NCI-H1417 treated with DMSO at 0.1 percent for 48 hours (cell line): ENCODE measurements around the gene SP3.

Experiments
- DNase-seq: peaks from one replicate; lab custom pipeline; 2025; lab: John Stamatoyannopoulos, UW

Gene SP3

DNA sequence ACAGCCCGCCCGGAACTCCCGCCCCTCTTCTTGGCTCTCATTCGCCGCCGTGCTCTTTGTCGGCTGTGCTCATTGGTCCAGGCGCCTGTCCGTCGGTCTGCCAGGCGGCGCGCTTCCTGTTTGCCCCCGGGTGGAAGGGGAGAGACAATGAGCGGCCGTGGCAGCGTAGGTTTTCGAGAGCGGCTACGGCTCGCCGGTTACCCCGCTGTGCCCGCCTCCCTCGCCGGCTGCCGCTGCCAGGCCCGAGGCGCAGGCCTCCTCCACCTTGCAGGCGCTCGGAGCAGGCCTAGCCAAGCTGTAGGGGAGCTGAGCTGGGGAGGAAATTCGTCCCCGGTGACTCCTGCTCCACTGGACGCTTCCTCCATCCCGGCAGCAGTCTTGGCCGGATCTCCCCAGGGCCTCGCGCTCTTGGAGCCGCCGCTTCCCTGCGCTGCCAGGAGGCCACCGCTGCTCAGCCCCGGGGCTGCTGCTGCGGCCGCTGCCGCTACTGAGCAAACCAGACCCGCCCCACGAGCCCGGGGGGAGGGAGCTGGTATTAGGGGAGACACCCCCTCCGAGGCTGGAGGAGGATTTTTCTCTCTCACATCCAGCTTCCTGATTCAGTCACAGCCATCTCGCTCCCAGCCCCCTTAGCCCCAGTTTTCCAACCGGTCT is at the start of gene SP3:
Gene SP3, minus strand, starts transcription at position 2 of the 654 bp plus-strand sequence. CDS start 202 bp downstream, outside the sequence.
- DNase-seq: no peak

DNA sequence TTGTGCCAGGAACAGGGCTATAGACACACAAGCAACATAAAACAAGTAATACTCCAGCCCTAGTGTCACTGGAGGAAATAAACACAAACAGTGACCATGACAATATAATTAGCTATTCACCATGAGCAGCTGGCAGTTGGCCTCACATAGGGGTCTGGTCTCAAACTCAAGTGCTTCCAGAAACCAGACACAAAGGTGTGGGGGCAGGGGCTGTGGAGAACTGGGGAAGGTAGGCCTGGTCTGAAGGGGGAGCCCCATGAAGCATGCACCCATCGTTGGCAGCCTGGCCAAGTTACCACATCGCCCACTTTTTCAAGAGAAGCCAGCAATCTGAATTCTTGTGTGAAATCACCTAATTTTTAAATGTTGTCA is 49.5 kb upstream of the SP3 start:
- DNase-seq: no peak

DNA sequence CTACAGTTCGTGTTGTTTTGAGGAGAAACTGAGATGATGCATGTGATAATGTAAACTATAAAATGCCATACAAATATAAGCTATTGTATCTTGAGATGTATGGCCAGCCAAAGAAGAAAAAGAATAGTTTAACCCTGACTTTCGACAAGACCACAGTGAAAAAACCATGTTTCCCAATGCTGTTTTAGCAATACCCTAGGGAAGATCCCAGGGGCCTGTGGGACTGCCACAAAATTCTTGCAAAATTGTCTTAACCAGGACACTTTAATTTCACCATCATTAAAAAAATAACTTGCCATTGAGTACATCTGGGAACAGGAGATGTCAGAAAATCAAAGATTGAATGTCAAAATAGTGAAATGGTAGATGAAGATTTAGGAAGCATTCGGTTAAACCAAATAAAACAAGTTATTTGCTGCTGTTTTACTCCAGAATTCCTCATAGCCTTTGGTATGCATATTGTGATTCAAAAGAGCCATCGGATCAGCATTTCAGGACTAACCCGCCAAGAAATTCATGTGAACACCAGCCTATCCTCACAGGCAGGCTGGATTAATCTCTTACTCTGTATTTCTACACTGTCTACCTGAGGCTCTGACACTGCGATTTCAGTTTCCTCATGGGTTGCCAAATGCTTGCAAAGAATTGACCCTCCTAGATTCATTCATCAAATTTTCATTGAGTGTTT is 49.0 kb upstream of the SP3 start:
- DNase-seq: no peak

DNA sequence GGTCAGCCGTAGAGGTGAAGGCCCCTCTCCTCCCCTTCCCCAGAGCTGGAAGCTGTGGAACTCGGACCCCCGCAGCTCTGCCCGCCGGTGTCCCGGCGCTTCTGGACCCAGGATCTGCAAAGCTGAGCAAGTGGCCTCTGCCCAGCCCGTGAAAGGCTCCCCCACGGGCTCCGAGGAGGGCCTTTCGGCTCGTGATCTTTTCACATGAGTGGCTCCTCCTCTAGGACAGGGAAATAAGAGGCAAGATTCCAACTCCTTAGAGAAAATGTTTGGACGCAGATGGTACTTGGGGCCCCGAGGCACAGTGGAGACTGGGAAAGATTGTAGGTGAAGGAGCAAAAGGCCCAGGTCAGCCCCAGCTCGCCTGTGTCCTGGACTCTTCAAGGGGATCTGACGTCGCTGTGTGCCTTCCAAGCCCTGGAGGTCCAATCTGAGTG is 48.2 kb upstream of the SP3 start:
- no peak for DNase-seq

DNA sequence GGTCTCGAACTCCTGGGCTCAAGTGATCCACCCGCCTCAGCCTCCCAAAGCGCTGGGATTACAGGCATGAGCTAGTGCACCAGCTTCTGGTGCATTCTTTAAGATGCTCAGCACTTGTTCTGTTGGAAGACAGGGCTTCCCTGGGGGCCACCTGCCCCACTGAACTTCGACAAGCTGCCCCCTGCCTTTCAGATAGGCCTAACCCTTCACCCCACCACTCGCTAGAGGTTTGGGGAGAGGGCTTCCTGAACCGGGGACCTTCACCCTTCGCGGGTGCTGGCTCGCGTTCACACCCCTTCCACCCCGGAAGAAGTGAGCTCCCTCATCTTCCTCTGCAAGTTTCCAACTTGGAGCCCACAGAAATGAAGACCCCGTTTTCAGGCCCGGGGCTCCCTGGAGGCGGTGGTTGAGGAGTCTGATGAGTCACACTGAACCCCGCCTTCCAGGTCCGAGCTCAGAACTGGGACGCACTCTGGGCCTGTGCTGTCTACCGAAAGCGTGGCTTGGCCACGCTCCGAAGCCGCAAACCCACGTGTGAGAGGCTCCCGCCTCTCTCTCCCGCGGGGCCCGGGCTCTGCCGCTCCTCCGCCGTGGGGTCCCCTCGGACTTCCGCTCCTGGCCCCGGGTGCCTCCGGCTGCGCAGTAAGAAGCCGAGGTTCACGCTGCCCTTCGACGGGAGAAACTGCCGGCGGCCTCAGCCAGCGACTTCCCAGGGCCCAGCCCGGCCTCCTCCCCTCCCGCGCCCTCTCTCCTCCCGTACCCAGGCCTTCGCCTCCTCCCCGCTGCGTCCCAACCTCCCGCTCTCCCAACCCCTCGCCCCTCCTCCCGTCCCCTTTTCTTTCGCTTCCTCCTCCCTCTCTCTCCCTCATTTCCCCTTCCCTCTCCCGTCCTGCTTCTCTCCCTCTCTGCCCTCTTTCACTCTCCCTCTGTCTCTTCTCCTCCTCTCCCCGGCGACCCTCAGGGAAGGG is 47.5 kb upstream of the SP3 start:
- no peak for DNase-seq

DNA sequence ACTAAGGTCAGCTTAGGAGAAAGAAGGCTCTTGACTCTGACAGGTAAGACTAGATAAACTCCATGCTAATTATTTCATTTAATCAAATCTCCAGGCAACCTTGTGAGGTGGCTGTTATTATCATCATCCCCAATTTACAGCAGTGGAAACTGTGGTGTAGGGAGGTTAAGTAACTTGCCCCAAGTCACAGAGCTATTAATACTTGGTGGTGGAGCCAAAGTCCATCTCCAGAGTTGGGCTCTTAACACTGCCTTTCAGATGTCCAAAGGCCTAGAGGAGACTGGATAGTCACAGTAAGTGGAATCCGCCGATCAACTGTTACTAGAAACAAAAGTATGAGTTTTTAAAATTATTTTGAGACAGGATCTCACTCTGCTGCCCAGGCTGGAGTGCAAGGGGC is 46.6 kb upstream of the SP3 start:
- no peak for DNase-seq

DNA sequence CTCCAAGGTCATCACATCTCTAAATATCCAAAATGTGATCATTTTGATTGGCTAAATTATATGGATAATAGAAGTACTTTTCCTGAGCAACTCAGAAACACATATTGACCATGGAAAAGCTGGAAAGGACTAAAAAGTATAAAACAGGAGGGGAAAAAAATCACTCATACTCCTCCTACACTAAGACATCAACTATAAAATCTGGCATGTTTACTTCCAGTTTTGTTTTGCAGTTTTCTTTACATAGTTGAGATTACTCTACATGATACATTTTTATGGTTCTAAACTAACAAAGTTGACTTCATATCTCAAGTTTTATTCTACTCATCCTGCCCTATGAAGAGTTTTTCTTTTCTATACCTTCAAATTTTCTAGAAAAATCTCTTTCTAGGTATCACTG is 46.0 kb upstream of the SP3 start:
- DNase-seq: no peak

DNA sequence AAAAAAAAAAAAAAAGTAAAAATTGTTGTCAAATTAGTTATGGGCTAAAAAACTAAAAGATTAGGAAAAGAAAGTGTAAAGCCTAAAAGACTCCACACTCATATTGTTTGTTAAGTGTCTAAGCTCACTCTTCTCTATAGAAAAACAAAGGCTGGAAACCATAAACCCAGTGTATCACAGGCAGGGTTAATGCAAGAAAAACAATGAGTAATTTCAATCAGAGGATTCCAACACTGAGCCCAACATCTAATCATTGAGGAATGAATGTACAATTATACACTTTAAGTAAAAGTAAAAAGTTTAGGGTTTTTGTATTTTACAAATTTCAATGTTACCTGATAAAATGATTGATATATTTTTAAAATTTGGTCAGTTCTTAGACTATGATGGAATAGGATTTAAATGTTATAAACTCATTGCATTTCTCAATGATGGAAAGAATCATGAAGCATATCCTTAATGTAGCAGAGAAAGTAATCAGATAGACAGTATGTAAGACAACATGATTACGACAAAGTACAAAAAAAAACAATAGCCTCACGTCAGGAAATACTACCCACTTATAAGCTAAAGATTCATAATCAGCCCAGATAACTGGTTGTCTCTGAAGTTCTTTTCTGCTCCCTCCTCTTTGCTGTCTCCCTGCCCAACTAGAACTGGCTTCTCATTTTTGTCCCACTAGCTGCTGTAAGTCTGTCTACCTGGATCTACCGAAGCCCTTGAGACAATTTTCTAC is 44.5 kb upstream of the SP3 start:
- DNase-seq: no peak

DNA sequence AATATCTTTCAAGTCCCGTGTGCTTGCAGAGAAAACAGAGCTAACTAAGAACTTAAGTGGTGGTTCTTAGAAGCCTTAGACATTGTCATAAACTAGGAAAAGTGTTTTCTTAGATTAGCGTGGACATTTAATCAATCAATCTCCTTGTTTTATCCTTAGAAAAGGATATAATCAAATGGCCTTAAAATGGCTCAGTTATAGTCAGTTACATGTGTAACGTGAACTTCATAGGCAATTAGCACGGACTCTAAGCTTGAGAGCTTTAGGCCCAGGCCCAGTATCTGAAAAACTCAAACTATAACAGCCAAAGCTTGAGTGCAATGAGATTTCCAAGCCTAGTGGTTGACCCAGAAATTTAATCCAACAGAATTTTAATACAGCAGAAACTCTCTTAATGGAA is 43.5 kb upstream of the SP3 start:
- DNase-seq: no peak

DNA sequence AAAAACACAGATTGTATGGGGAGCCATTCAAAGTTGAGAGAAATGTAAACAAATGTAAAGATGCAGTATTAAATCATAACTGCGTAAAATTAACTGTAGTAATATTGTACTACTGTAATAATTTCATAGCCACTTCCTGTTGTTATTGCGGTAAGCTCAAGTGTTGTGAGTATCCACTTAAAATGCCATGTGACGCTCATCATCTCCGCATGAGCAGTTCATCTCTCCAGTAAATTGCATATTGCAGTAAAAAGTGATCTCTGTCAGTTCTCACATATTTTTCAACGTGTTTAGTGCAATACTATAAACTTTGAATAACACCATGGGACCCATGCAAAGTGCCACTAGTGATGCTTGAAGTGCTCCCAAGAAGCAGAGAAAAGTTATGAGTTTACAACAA is 41.8 kb upstream of the SP3 start:
- DNase-seq: no peak

DNA sequence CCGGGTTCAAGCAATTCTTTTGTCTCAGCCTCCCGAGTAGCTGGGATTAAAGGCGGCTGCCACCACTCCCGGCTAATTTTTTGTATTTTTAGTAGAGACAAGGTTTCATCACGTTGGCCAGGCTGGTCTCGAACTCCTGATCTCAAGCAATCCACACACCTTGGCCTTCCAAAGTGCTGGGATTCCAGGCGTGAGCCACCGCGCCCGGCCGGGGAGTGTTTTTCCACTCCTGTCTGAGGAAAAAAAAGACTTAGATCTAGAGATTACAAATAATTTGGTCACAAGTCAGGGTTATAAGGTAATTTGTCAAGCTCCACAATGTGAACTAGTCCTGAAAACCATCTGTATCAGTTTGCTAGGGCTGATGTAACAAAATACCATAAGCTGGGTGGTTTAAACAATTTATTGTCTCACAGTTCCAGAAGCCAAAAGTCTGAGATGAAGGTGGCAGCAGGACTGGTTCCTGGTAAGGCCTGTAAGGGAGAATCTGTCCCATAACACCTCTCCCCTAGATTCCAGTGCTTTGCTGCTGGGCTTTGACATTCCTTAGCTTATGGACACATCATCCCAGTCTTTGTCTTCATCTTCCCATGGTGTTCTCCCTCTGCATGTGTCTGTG is 40.7 kb upstream of the SP3 start:
- DNase-seq: no peak

DNA sequence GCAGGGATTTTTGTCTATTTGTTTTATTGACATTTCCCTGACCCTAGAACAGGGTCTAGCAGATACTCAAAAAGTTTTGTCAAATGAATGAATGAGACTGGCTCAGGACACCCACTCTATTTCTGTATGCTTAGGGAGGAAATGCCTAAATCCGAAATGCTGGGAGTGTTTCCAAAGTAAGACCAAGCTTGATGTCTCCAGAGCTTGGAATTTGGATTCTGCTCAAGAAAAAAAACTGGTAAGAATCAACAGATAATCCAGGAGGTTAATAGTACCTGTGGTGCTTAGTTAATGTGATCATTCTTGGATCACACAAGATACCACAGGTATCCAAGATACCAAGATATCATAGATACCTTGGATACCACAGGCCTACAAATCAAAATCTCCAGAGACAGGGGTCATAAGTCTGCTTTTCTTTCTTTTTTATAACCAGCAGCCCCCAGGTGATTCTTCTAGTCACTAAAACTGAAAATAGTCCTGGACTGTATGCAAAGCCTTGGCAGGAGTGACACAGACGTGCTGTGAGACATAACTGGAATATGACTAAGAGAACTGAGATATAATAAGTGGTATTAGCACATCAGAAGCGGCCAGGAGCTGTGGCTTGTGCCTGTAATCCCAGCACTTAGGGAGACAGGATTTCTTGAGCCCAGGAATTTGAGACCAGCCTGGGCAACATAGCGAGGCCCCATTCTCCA is 39.9 kb upstream of the SP3 start:
- DNase-seq: no peak

DNA sequence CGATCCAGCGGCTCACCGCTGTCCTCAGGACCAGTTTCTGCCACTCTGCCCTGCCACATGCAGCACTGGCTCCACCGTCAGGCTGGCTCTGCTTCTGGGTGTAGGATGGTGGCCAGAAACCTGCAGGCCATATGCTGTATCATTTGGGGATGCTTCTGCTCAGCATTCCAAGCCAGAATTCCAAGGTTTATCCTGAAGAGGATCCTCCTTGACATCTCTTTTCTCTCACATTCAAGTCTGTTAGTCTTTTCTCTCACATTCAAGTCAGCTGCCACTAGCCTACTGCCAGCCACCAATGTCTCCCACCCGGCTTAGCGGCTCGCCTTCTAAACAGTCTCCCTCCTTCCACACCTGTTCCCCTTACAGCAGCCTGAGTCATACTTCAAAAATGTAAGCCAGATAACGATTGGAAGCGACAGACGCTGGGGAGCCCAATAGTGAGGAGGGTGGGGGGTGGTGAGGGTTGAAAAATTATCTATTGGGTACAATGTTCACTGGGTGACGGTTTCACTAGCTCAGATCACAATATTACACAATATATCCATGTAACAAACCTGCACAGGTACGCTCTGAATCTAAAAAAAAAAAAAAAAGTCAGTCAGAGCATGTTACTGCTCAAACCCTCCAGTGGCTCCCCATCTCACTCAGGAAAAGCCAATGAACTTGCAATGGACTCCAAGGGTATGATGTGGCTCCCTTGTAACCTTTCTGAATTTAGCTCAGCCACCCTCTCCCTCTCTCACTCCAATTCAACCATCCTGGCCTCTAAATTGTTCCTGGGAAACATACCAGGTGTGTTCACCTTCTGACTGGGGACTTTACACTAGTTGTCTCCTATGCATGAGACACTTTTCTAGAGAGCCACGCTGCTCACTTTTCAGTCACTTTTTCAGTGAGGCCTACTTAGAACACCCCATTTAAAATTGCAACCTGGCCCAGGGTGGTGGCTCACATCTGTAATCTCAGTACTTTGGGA is 38.8 kb upstream of the SP3 start:
- no peak for DNase-seq

DNA sequence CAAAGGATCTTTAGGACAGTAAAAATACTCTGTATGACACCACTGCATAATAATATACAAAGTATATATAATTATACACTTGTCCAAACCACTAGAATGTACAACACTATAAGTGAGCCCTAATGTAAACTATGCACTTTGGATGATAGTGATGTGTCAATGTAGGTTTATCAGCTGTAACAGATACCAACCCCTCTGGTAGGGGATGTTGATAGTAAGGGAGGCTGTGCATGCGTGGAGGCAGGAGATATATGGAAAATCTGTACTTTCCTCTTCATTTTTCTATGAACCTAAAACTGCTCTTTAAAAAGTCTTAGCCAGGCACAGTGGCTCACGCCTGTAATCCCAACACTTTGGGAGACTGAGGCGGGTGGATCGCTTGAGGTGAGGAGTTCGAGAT is 37.5 kb upstream of the SP3 start:
- DNase-seq: no peak

DNA sequence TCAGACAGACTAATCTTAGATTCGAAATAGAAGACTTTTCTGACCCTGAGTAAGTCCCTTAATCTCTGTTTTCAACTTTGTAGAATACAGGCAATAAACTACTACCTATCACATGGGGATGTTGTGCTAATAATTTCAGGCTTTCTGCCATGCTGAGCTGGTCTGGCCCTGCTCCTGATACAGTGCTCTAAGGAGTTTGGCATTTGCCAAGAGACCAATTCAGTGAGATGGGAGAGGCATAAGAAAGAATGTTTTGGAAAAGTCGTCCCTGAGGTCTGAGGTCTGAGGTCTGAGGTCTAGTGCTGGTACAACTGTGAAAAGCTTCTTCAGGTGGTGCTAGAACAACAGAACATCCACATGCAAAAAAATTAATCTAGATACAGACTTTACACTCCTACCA is 35.9 kb upstream of the SP3 start:
- DNase-seq: no peak

DNA sequence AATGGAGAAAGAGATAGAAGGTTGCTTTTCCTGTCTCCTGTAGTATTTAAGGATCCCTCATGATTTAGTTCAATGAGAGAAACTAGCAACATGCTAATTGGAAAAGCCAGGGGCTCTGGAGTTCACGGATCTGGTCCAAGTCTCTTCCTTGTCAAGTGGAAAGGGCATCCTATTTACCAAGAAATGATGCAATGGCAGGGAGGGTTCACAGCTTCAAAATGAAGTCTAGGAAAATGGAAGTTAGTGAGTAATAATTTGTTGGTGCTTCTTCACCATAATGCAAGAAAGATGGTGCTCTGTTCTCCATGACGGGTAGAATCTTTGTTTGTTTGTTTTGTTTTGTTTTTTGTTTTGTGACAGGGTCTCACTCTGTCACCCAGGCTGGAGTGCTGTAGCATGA is 34.6 kb upstream of the SP3 start:
- no peak for DNase-seq

DNA sequence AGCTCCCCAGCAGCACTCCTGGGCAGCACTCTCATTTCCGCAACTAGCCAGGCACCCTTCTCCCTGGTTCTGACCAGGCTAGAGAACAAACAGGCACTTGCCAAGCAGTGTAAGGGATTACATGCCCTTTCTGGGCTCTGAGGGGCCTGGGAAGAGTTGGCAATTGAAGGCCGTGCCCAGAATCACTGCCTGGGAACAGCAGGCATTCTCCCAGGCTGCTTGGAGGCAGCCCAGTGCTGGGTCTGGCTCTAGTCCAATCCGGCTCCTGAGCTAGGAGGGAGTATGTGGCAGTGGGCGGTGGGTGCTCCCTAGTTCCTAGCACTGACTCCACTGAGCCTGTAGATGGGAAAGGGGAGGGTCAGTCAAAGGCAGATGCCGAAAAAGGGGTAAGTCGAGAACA is 34.1 kb upstream of the SP3 start:
- no peak for DNase-seq

DNA sequence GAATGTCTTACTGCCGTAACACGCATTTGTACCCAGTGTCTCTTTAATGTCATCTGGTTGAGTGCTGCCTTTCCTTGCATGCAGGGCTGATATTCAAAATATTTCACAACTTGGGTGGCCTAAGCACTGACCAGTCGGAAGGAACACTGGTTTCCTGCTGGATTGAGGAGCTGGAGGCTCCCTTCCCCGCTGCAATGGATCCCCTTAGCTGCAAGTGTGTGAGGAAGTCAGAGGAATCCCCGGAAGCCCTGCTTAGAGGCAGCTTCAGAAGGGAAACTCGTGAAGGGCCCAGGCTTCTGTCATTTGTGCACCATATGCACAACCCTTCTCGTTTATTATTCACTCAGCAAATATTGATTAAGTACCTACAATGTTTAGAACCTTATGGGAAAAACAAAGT is 33.2 kb upstream of the SP3 start:
- DNase-seq: no peak

DNA sequence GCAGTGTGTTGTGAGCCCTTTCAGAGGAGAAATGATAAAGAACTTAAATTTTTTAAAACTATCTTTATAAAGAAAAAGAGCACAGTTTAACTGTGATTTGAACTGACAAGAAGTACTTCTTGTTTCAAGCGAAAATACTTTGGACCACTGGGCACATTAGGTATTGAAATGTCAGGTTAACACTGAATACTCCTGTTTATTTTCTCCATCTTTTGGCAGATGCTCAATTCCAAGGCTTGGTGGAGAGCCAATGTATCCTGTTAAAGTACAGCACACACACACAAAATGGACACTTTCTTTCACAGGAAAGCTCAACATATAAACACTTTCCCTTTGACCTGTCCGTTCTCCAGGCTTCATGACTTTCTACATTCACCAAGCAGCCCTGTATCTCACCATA is 32.6 kb upstream of the SP3 start:
- no peak for DNase-seq

DNA sequence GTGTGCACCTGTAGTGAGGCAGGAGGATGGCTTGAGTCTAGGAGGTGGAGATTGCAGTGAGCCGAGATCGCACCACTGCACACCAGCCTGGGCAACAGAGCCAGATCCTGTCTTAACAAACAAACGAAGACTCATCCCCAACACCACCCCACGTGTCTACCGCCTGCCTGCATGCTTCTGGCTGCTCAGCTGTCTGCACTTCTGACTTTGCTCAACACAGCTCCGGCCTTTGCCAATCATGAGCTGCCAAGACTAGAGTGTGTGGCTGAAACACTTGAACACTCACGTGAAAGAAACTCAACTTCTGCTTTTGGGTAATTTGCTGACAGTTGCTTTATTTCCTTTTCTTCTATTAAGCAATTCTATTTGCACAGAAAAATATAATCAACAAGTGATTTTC is 32.1 kb upstream of the SP3 start:
- no peak for DNase-seq
